Suprapubic skin (tissue), 4 donors: ENCODE results near the gene BDNF.

Experiments used
- EP300 ChIP-seq: sonication (generic); formaldehyde crosslinking; IDR thresholded peaks from one replicate; pipeline ENCODE4 v1.6.1; 2017; ENCODE audit warnings: antibody characterized with exemption
- POLR2A ChIP-seq, 2 donors: fragments of 450-650 bp; IDR thresholded peaks; one replicate each; pipeline ENCODE4 v1.6.1; 2017; ENCODE audit warnings: antibody characterized with exemption in 2 of 2, mild to moderate bottlenecking in 2 of 2, moderate library complexity in 2 of 2
- POLR2AphosphoS5 ChIP-seq, 3 donors: sonication (generic); formaldehyde crosslinking; IDR thresholded peaks; one replicate each; pipeline ENCODE4 v1.6.1; 2017; ENCODE audit warnings: antibody characterized with exemption in 3 of 3
- TF ChIP-seq, protein P1 (sequence below), 2 donors: fragments of 200-600 bp in 1 of 2; fragments of 450-650 bp in 1 of 2; sonication (generic) in 1 of 2; IDR thresholded peaks; one replicate each; pipeline ENCODE4 v1.5.1; 2016 to 2019; ENCODE audit warnings: antibody characterized with exemption in 2 of 2, mild to moderate bottlenecking in 1 of 2, moderate library complexity in 1 of 2

DNA sequence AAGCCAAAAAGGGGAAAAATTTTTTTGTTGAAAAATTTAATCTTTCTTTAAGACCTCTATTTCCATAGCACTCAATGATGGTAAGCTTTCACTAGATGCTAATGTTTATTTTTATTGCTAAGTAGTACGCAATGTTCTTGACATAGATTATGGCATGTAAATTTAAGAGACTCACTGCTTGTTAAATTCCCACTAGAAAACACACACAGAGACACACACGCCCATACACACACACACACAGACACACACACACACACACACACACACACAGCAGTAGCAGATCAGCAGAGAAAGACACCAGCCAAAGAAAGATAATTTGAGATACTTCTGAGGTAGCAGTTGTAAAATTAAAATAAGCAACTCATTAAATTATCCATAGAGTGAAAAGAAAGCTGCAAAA lies 16.0 kb upstream of the BDNF start:
- no peak for TF ChIP-seq POLR2A (IDR thresholded peaks at IDR 0.05)
- TF ChIP-seq, protein P1, sequence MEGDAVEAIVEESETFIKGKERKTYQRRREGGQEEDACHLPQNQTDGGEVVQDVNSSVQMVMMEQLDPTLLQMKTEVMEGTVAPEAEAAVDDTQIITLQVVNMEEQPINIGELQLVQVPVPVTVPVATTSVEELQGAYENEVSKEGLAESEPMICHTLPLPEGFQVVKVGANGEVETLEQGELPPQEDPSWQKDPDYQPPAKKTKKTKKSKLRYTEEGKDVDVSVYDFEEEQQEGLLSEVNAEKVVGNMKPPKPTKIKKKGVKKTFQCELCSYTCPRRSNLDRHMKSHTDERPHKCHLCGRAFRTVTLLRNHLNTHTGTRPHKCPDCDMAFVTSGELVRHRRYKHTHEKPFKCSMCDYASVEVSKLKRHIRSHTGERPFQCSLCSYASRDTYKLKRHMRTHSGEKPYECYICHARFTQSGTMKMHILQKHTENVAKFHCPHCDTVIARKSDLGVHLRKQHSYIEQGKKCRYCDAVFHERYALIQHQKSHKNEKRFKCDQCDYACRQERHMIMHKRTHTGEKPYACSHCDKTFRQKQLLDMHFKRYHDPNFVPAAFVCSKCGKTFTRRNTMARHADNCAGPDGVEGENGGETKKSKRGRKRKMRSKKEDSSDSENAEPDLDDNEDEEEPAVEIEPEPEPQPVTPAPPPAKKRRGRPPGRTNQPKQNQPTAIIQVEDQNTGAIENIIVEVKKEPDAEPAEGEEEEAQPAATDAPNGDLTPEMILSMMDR (IDR thresholded peaks at IDR 0.05) = no peak
- no peak for TF ChIP-seq EP300
- TF ChIP-seq POLR2AphosphoS5 (IDR thresholded peaks at IDR 0.05) = no peak
